Measurements from ENCODE around the gene HNRNPCL1.
"Not testable (repeated sequence)": the region's sequence is repeated elsewhere in the genome, so short reads cannot be mapped to it uniquely, and the experiment has no call there.

HNRNPCL1 gene

GRCh38 chr1:12848620-12849019 lies at the start of gene HNRNPCL1:
Gene HNRNPCL1, minus strand, starts transcription at chr1:12848720. Its CDS starts 431 bp downstream, at chr1:12848289.
- DNase-seq (ENCODE audit: low spot score) = not testable (repeated sequence)

- DNase-seq (ENCODE audit: low spot score) = not testable (repeated sequence)
Observed at GRCh38 chr1:12898170-12898569, 49.6 kb upstream of the HNRNPCL1 start, which contains the start of gene PRAMEF10. Gene PRAMEF10, minus strand, starts transcription at chr1:12898270. Its CDS starts 2,423 bp downstream, at chr1:12895847.

- DNase-seq (ENCODE audit: low spot score) = not testable (repeated sequence)
Observed at GRCh38 chr1:12886101-12886500, 37.6 kb upstream of the HNRNPCL1 start, which contains the start of gene PRAMEF4. Gene PRAMEF4, minus strand, starts transcription at chr1:12886201. Its CDS starts 2,807 bp downstream, at chr1:12883394.

- not testable (repeated sequence) for DNase-seq (ENCODE audit: low spot score)
Observed at GRCh38 chr1:12878453-12878852, 29.9 kb upstream of the HNRNPCL1 start.

GRCh38 chr1:12863131-12863880 lies 14.8 kb upstream of the HNRNPCL1 start:
- DNase-seq (ENCODE audit: low spot score) = not testable (repeated sequence)

GRCh38 chr1:12856786-12857185 lies 8.3 kb upstream of the HNRNPCL1 start, which contains the start of gene PRAMEF2:
Gene PRAMEF2, plus strand, starts transcription at chr1:12857086. Its CDS starts 1,924 bp downstream, at chr1:12859010.
- DNase-seq (ENCODE audit: low spot score) = not testable (repeated sequence)

GRCh38 chr1:12851779-12852178 lies 3.3 kb upstream of the HNRNPCL1 start:
- DNase-seq (ENCODE audit: low spot score) = no peak

- DNase-seq (ENCODE audit: low spot score) = not testable (repeated sequence)
Observed at GRCh38 chr1:12833251-12833650, 15.3 kb downstream of the HNRNPCL1 start.

- DNase-seq (ENCODE audit: low spot score) = not testable (repeated sequence)
Observed at GRCh38 chr1:12831310-12831709, 17.2 kb downstream of the HNRNPCL1 start, which contains the start of gene PRAMEF11. Gene PRAMEF11, minus strand, starts transcription at chr1:12831410. Its CDS starts 2,621 bp downstream, at chr1:12828789.

- DNase-seq (ENCODE audit: low spot score) = not testable (repeated sequence)
Observed at GRCh38 chr1:12819061-12819460, 29.5 kb downstream of the HNRNPCL1 start.

GRCh38 chr1:12811409-12811784 lies 37.1 kb downstream of the HNRNPCL1 start:
- DNase-seq (ENCODE audit: low spot score) = no peak

- no peak for DNase-seq (ENCODE audit: low spot score)
Observed at GRCh38 chr1:12810691-12811408, 37.7 kb downstream of the HNRNPCL1 start.

GRCh38 chr1:12809933-12810332 lies 38.6 kb downstream of the HNRNPCL1 start:
- DNase-seq (ENCODE audit: low spot score) = no peak

- no peak for DNase-seq (ENCODE audit: low spot score)
Observed at GRCh38 chr1:12799730-12800129, 48.8 kb downstream of the HNRNPCL1 start.

GRCh38 chr1:12798911-12799310 lies 49.6 kb downstream of the HNRNPCL1 start:
- no peak for DNase-seq (ENCODE audit: low spot score)
